Upper lobe of left lung (tissue), 6 donors: ENCODE measurements around the gene KMT2E. TPM values are rescaled to one million over a fixed set of nuclear protein-coding genes. Genes with fewer than 3 reads are reported as not detected.

Experiments
- ATAC-seq, 2 donors: fragments of 200-7000 bp; cut with Tn5 transposase; one replicate each; pipeline ENCODE4 v1.9.1; 2022; ENCODE audit warnings: mild to moderate bottlenecking in 2 of 2, moderate library complexity in 2 of 2; ENCODE audit not compliant: low FRiP score in 2 of 2
- DNase-seq, 2 donors: peaks; one replicate each; pipeline ENCODE4 v3.0.0-alpha.2; 2019 to 2020
- H3K27ac ChIP-seq, 4 donors: fragments of 200-600 bp; sonication (generic); one replicate each; pipeline ENCODE4 v1.5.1; 2016 to 2019
- H3K27me3 ChIP-seq, 4 donors: fragments of 200-600 bp; sonication (generic); one replicate each; pipeline ENCODE4 v1.5.1; 2017 to 2019
- H3K36me3 ChIP-seq, 4 donors: fragments of 200-600 bp; sonication (generic); one replicate each; pipeline ENCODE4 v1.5.1; 2016 to 2019
- H3K4me1 ChIP-seq, 4 donors: fragments of 200-600 bp; sonication (generic); one replicate each; pipeline ENCODE4 v1.5.1; 2018 to 2019
- H3K4me3 ChIP-seq, 4 donors: fragments of 200-600 bp; sonication (generic); one replicate each; pipeline ENCODE4 v1.5.1; 2017 to 2019; ENCODE audit warnings: mild to moderate bottlenecking in 2 of 4, moderate library complexity in 1 of 4
- H3K9me3 ChIP-seq, 4 donors: fragments of 200-600 bp; sonication (generic); one replicate each; pipeline ENCODE4 v1.5.1; 2018 to 2019
- CTCF ChIP-seq, 6 experiments: fragments of 450-650 bp in 4 of 6; fragments of 200-600 bp in 2 of 6; sonication (generic) in 2 of 6; IDR thresholded peaks; one replicate each; pipeline ENCODE4 v1.5.1; 2016 to 2019; ENCODE audit warnings: antibody characterized with exemption in 6 of 6
- EP300 ChIP-seq, 4 donors: sonication (generic); formaldehyde crosslinking; IDR thresholded peaks; one replicate each; pipeline ENCODE4 v1.5.1; 2017; ENCODE audit warnings: antibody characterized with exemption in 4 of 4, control low read depth in 2 of 4
- POLR2A ChIP-seq, 4 donors: fragments of 450-650 bp; IDR thresholded peaks; one replicate each; pipeline ENCODE4 v1.5.1; 2016 to 2017; ENCODE audit warnings: antibody characterized with exemption in 4 of 4, mild to moderate bottlenecking in 2 of 4
- POLR2AphosphoS5 ChIP-seq, 2 donors: sonication (generic); formaldehyde crosslinking; IDR thresholded peaks; one replicate each; pipeline ENCODE4 v1.5.1; 2017; ENCODE audit warnings: antibody characterized with exemption in 2 of 2
- WGBS, 2 donors: methylation state at CpG; one replicate each; pipeline ENCODE4 v1.1.5; 2017 to 2018; 5-methylcytosine and 5-hydroxymethylcytosine counted together
- total RNA-seq, 6 donors: library from RNA; depleted of rRNA in 4 of 6; stranded (reverse); fragments of >200 nt in 4 of 6; gene quantifications; one replicate each; pipeline versions ENCODE4 v1.1.0 to v1.2.1, GENCODE V29; 2016 to 2021
- donor health status: DM: no; HTN: no; CAD: no; lungs with moderate emphysema.
- donor health status: DM: no; HTN: yes; CAD: no; lungs with severe emphysema.

The KMT2E gene
- total RNA-seq, 6 donors from 2014 or later = 77.3 to 182 (median 105) TPM

GRCh38 chr7:105014693-105015389 lies 836 bp downstream of the KMT2E start:
- Histone ChIP-seq H3K27ac (peak overlapping the region; percentile 99 to 100 (median 100)), H3K4me3 (peak overlapping the region; percentile 67 to 96 (median 78)), H3K36me3 (no peaks in the 10 kb centered on the region), H3K27me3 (no peaks in the 10 kb centered on the region), H3K4me1 (peaks cover 22 to 44% (median 40%) of the 10 kb centered on the region in 4 donors), H3K9me3 (no peaks in the 10 kb centered on the region)
- no peak for TF ChIP-seq CTCF (IDR thresholded peaks at IDR 0.05)
- peak in 3 of 4 donors; percentile 43 to 75 (median 50) for TF ChIP-seq POLR2A (IDR thresholded peaks at IDR 0.05)
- peak; percentile 53 to 74 for TF ChIP-seq POLR2AphosphoS5 (IDR thresholded peaks at IDR 0.05)
- no peak for TF ChIP-seq EP300 (IDR thresholded peaks at IDR 0.05)
- peak in 1 of 2 donors; percentile 68 for DNase-seq
- 0 to 1% methylated on average over 22 of the region's 22 CpGs for WGBS, 2 donors
- peak in 1 of 2 donors; percentile 22 for ATAC-seq

- peak overlapping the region; percentile 67 to 96 (median 78) for H3K4me3 ChIP-seq
- WGBS, 2 donors = 1% methylated on average over 10 of the region's 10 CpGs
- TF ChIP-seq POLR2AphosphoS5 (IDR thresholded peaks at IDR 0.05) (peak in 1 of 2 donors; percentile 26), CTCF (IDR thresholded peaks at IDR 0.05) (no peak)
- H3K9me3 ChIP-seq = no peaks in the 10 kb centered on the region
- H3K27ac ChIP-seq = peak overlapping the region; percentile 99 to 100 (median 100)
- no peaks in the 10 kb centered on the region for H3K36me3 ChIP-seq
- H3K4me1 ChIP-seq = peaks cover 27 to 44% (median 40%) of the 10 kb centered on the region in 4 donors
- DNase-seq (peak in 1 of 2 donors; percentile 52), ATAC-seq (no peak)
- H3K27me3 ChIP-seq = no peaks in the 10 kb centered on the region
Measured at GRCh38 chr7:105015390-105015965, 1.5 kb downstream of the KMT2E start.

- DNase-seq = no peak
- H3K4me1 ChIP-seq = peaks cover 34 to 46% (median 42%) of the 10 kb centered on the region in 4 donors
- H3K36me3 ChIP-seq = no peaks in the 10 kb centered on the region
- H3K27me3 ChIP-seq = no peaks in the 10 kb centered on the region
- TF ChIP-seq EP300 (IDR thresholded peaks at IDR 0.05) (no peak), POLR2AphosphoS5 (IDR thresholded peaks at IDR 0.05) (no peak), POLR2A (IDR thresholded peaks at IDR 0.05) (no peak)
- peak overlapping the region; percentile 67 to 96 (median 78) for H3K4me3 ChIP-seq
- 4 to 17% methylated on average over 3 of the region's 3 CpGs for WGBS, 2 donors
- H3K9me3 ChIP-seq = no peaks in the 10 kb centered on the region
- peak overlapping the region; percentile 47 to 100 (median 100) for H3K27ac ChIP-seq
- no peak for ATAC-seq
Measured at GRCh38 chr7:105016068-105016708, 2.2 kb downstream of the KMT2E start.

- Histone ChIP-seq H3K4me3 (peak overlapping the region in 3 of 4 donors; percentile 67 to 81 (median 75)), H3K9me3 (no peaks in the 10 kb centered on the region), H3K36me3 (no peaks in the 10 kb centered on the region), H3K27ac (peak overlapping the region; percentile 47 to 100 (median 100)), H3K4me1 (peaks cover 42 to 54% (median 49%) of the 10 kb centered on the region in 4 donors), H3K27me3 (no peaks in the 10 kb centered on the region)
- 14 to 16% methylated on average over 5 of the region's 5 CpGs for WGBS, 2 donors
- TF ChIP-seq POLR2A (IDR thresholded peaks at IDR 0.05) = no peak
- DNase-seq (no peak), ATAC-seq (no peak)
Measured at GRCh38 chr7:105016709-105017656, 3.0 kb downstream of the KMT2E start.

- WGBS, 2 donors = 5% methylated on average over 4 of the region's 4 CpGs
Measured at GRCh38 chr7:105017657-105018365, 3.8 kb downstream of the KMT2E start.

More at GRCh38 chr7:105017657-105018365, 3.8 kb downstream of the KMT2E start:
- Histone ChIP-seq H3K4me3 (peak overlapping the region in 2 of 4 donors; percentile 75 to 81), H3K4me1 (peaks cover 49 to 62% (median 57%) of the 10 kb centered on the region in 4 donors), H3K36me3 (no peaks in the 10 kb centered on the region), H3K27me3 (no peaks in the 10 kb centered on the region), H3K27ac (peak overlapping the region in 2 of 4 donors; percentile 99 to 100), H3K9me3 (no peaks in the 10 kb centered on the region)
- TF ChIP-seq POLR2A (IDR thresholded peaks at IDR 0.05) (no peak), CTCF (IDR thresholded peaks at IDR 0.05) (no peak), POLR2AphosphoS5 (IDR thresholded peaks at IDR 0.05) (no peak), EP300 (IDR thresholded peaks at IDR 0.05) (no peak)
- no peak for DNase-seq
- ATAC-seq = no peak
